ENCODE measurements around the gene NUPR2. TPM values are rescaled to one million over a fixed set of nuclear protein-coding genes. Genes with fewer than 3 reads are reported as not detected.
"Not testable (repeated sequence)": the region's sequence is repeated elsewhere in the genome, so short reads cannot be mapped to it uniquely, and the experiment has no call there.

NUPR2 gene
- total RNA-seq, 1 experiment from 2014 or later = not detected

- DNase-seq (ENCODE audit: low spot score) = no peak
Observed at GRCh38 chr7:56086761-56087160, 29.5 kb downstream of the NUPR2 start.

DNA sequence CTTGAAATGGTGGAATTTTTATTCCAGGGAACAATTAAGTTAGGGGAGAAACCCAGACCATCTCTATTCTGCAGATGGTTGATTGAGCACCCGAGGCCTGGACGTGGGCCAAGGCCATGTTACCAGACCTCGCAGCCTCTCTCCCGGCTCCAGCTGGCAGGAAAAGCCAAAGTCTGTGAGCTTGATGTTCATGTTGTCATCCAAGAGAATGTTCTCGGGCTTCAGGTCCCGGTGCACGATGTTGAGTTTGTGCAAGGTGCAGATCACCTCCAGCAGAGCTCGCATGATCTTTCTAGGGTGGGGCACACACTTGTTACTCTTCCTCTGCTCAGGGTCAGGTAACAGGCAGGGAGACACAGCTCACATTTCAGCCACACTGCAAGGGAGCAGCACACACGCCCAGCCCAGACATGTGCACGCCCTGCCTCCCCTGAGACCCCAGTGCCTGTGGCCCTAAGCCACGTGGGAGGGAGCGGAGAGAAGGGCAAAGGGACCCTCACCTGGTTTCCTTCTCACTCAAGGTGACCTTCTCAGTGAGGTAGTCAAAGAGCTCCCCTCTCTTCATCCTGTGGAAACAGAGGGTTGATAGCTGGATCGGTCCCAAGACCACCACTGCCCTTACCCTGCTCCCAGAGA, 32.9 kb downstream of the NUPR2 start:
- no peak for DNase-seq (ENCODE audit: low spot score)

- DNase-seq (ENCODE audit: low spot score) = no peak
Observed at GRCh38 chr7:56081626-56082340, 34.4 kb downstream of the NUPR2 start.

GRCh38 chr7:56080726-56081435, 35.3 kb downstream of the NUPR2 start:
- DNase-seq (ENCODE audit: low spot score) = not testable (repeated sequence)

- DNase-seq (ENCODE audit: low spot score) = no peak
Observed at GRCh38 chr7:56079450-56080185, 36.6 kb downstream of the NUPR2 start.

- no peak for DNase-seq (ENCODE audit: low spot score)
Observed at GRCh38 chr7:56078196-56078595, 38.0 kb downstream of the NUPR2 start.

- DNase-seq (ENCODE audit: low spot score) = no peak
Observed at GRCh38 chr7:56077681-56078080, 38.5 kb downstream of the NUPR2 start.

GRCh38 chr7:56074371-56074791, 41.8 kb downstream of the NUPR2 start:
- DNase-seq (ENCODE audit: low spot score) = peak; percentile 98

DNA sequence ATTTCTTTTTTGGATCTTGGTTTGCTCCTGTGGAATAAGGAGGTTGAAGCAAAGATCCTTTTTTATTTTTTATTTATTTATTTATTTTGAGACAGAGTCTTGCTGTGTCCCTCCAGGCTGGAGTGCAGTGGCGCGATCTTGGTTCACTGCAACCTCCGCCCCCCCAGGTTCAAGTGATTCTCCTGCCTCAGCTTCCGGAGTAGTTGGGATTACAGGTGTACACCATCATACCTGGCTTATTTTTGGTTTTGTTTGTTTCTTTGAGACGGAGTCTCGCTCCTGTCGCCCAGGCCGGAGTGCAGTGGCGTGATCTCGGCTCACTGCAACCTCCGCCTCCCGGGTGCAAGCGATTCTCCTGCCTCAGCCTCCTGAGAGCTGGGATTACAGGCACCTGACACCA, 49.8 kb downstream of the NUPR2 start:
- not testable (repeated sequence) for DNase-seq (ENCODE audit: low spot score)

Other genes starting within 250 kb of the NUPR2 start
- gene ZNF713, start 229.0 kb downstream of the NUPR2 start, total RNA-seq (2014; rRNA removed; shearing (Covaris generic)) = 0.08 and 1.0 TPM in 2 replicates
- 19.5 and 20.3 TPM in 2 replicates for gene MRPS17, start 164.5 kb downstream of the NUPR2 start, total RNA-seq (2014; rRNA removed; shearing (Covaris generic))
- 9.5 and 10.9 TPM in 2 replicates for gene NIPSNAP2, start 151.8 kb downstream of the NUPR2 start, total RNA-seq (2014; rRNA removed; shearing (Covaris generic))
- gene PSPH, start 65.0 kb downstream of the NUPR2 start, total RNA-seq (2014; rRNA removed; shearing (Covaris generic)) = 126 and 130 TPM in 2 replicates
- gene CCT6A, start 64.7 kb downstream of the NUPR2 start, total RNA-seq (2014; rRNA removed; shearing (Covaris generic)) = 278 and 294 TPM in 2 replicates
- gene SUMF2, start 52.1 kb downstream of the NUPR2 start, total RNA-seq (2014; rRNA removed; shearing (Covaris generic)) = 142 and 147 TPM in 2 replicates
- 1.5 and 1.7 TPM in 2 replicates for gene PHKG1, start 23.5 kb downstream of the NUPR2 start, total RNA-seq (2014; rRNA removed; shearing (Covaris generic))
- 856 and 1,027 TPM in 2 replicates for gene CHCHD2, start 9.9 kb downstream of the NUPR2 start, total RNA-seq (2014; rRNA removed; shearing (Covaris generic))

Data from HT-29 (cell line).